Activated CD4-positive, alpha-beta T cell treated with anti-CD3 and anti-CD28 coated beads, Interleukin-2, amount 50 U/mL, for 16 hours (primary cell): ENCODE results near the gene HTR7.
"Not testable (repeated sequence)": the region's sequence is repeated elsewhere in the genome, so short reads cannot be mapped to it uniquely, and the experiment has no call there.

ENCODE experiments used
- DNase-seq: peaks from one replicate; pipeline ENCODE4 v3.0.0-alpha.2; 2020

HTR7 gene

GRCh38 chr10:90856964-90857634 lies 740 bp downstream of the HTR7 start:
- DNase-seq: no peak

- no peak for DNase-seq
Measured at GRCh38 chr10:90856261-90856660, 1.6 kb downstream of the HTR7 start.

- no peak for DNase-seq
Measured at GRCh38 chr10:90855126-90855525, 2.7 kb downstream of the HTR7 start.

GRCh38 chr10:90849956-90850749 lies 7.7 kb downstream of the HTR7 start:
- peak; percentile 29 for DNase-seq

GRCh38 chr10:90847436-90847835 lies 10.4 kb downstream of the HTR7 start:
- peak; percentile 24 for DNase-seq

GRCh38 chr10:90846746-90847145 lies 11.1 kb downstream of the HTR7 start:
- DNase-seq: no peak

GRCh38 chr10:90845726-90846125 lies 12.1 kb downstream of the HTR7 start:
- no peak for DNase-seq

GRCh38 chr10:90842725-90843124 lies 15.1 kb downstream of the HTR7 start:
- DNase-seq: no peak

GRCh38 chr10:90837486-90837885 lies 20.4 kb downstream of the HTR7 start:
- no peak for DNase-seq

- no peak for DNase-seq
Measured at GRCh38 chr10:90834326-90834725, 23.5 kb downstream of the HTR7 start.

GRCh38 chr10:90832111-90832510 lies 25.7 kb downstream of the HTR7 start:
- no peak for DNase-seq

- no peak for DNase-seq
Measured at GRCh38 chr10:90822508-90822907, 35.3 kb downstream of the HTR7 start.

GRCh38 chr10:90821864-90822263 lies 36.0 kb downstream of the HTR7 start:
- DNase-seq: not testable (repeated sequence)

- DNase-seq: no peak
Measured at GRCh38 chr10:90819911-90820310, 37.9 kb downstream of the HTR7 start.

- DNase-seq: no peak
Measured at GRCh38 chr10:90818736-90819135, 39.1 kb downstream of the HTR7 start.

- DNase-seq: no peak
Measured at GRCh38 chr10:90817128-90817889, 40.5 kb downstream of the HTR7 start.

- no peak for DNase-seq
Measured at GRCh38 chr10:90816466-90816865, 41.4 kb downstream of the HTR7 start.

GRCh38 chr10:90813594-90814365 lies 44.1 kb downstream of the HTR7 start:
- no peak for DNase-seq

- not testable (repeated sequence) for DNase-seq
Measured at GRCh38 chr10:90807106-90807505, 50.7 kb downstream of the HTR7 start.

- DNase-seq: no peak
Measured at GRCh38 chr10:90806677-90807076, 51.2 kb downstream of the HTR7 start.

GRCh38 chr10:90805206-90805605 lies 52.6 kb downstream of the HTR7 start:
- DNase-seq: no peak

GRCh38 chr10:90804354-90804753 lies 53.5 kb downstream of the HTR7 start:
- DNase-seq: no peak

- no peak for DNase-seq
Measured at GRCh38 chr10:90801608-90802007, 56.2 kb downstream of the HTR7 start.
